ENCODE results near the gene VDR. TPM values are rescaled to one million over a fixed set of nuclear protein-coding genes. Genes with fewer than 3 reads are reported as not detected.
"Not testable (repeated sequence)": the region's sequence is repeated elsewhere in the genome, so short reads cannot be mapped to it uniquely, and the experiment has no call there.

VDR gene
- total RNA-seq, 1 experiment from 2014 or later, result not detected

- not testable (repeated sequence) for H3K9me3 ChIP-seq (ENCODE audit: low read length); H3K9ac ChIP-seq (ENCODE audit: low read length); H3K4me3 ChIP-seq (ENCODE audit: low read length); H3K79me2 ChIP-seq (ENCODE audit: low read length); DNase-seq; H3K27me3 ChIP-seq (ENCODE audit: low read length); H3K4me1 ChIP-seq (ENCODE audit: low read length); H3K9me2 ChIP-seq (replicated peaks; ENCODE audit: insufficient read depth, low read length); H3K27ac ChIP-seq (ENCODE audit: low read length); H4K20me1 ChIP-seq (ENCODE audit: insufficient read depth, low read depth, low read length); H3K36me3 ChIP-seq (ENCODE audit: insufficient read depth, low read length); H2AFZ ChIP-seq (ENCODE audit: low read length); H3K4me2 ChIP-seq (ENCODE audit: low read depth, low read length, poor library complexity, severe bottlenecking)
These were observed 62.3 kb downstream of the VDR start for GRCh38 chr12:47842543-47842942.

DNA sequence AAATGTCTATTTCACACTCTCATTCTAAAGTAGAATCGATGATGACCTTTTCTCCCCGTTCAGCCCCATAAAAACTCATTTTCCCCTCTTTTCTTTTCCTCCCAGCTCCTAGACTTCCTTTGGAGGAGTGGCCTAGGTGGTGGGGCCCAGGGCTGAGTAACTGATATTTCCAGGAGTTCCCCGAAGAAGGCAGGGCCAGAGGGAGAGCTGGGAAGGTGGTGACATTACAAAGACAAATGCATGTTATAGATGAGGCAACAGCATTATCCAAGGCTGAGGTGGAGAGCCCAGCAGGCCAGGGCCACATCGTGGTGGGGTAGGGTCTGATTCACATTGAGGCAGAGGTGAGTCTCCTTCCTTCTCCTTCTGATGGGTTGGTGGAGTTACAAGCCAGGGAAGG, 62.9 kb downstream of the VDR start:
- Histone ChIP-seq H3K9ac (ENCODE audit: low read length) (no peak overlapping the region), H3K4me2 (ENCODE audit: low read depth, low read length, poor library complexity, severe bottlenecking) (no peak overlapping the region), H3K36me3 (ENCODE audit: insufficient read depth, low read length) (no peaks in the 10 kb centered on the region), H3K27me3 (ENCODE audit: low read length) (no peaks in the 10 kb centered on the region), H3K79me2 (ENCODE audit: low read length) (no peaks in the 10 kb centered on the region), H4K20me1 (ENCODE audit: insufficient read depth, low read depth, low read length) (no peaks in the 10 kb centered on the region), H3K9me2 (replicated peaks; ENCODE audit: insufficient read depth, low read length) (no peaks in the 10 kb centered on the region), H2AFZ (ENCODE audit: low read length) (no peak overlapping the region), H3K4me3 (ENCODE audit: low read length) (no peak overlapping the region), H3K27ac (ENCODE audit: low read length) (no peak overlapping the region), H3K9me3 (ENCODE audit: low read length) (no peaks in the 10 kb centered on the region), H3K4me1 (ENCODE audit: low read length) (peaks cover 15% of the 10 kb centered on the region)
- DNase-seq, result no peak

DNA sequence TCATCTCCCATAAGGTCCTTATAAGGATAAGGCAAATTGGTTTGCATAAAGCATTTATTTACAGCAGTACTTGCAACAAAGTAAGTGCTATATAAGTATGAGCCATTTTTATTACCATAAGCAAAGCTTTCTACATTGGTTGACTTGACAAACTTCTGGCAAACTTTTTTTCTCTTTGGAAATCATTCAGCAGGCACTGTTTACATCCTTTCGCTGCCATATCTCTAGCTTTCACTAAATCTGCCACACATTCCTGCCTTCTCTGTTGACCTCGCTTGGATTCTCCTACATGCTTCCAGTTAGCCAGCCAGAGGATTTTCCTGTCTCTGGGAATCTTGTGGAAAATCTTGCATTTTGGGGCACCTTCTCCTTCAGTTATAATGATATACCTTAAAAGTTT, 63.3 kb downstream of the VDR start:
- Histone ChIP-seq H3K36me3 (ENCODE audit: insufficient read depth, low read length) (no peaks in the 10 kb centered on the region), H3K9me3 (ENCODE audit: low read length) (no peaks in the 10 kb centered on the region), H4K20me1 (ENCODE audit: insufficient read depth, low read depth, low read length) (no peaks in the 10 kb centered on the region), H3K9me2 (replicated peaks; ENCODE audit: insufficient read depth, low read length) (no peaks in the 10 kb centered on the region), H3K4me1 (ENCODE audit: low read length) (peaks cover 19% of the 10 kb centered on the region), H3K27ac (ENCODE audit: low read length) (no peak overlapping the region), H3K9ac (ENCODE audit: low read length) (no peak overlapping the region), H3K4me2 (ENCODE audit: low read depth, low read length, poor library complexity, severe bottlenecking) (no peak overlapping the region), H3K4me3 (ENCODE audit: low read length) (no peak overlapping the region), H3K79me2 (ENCODE audit: low read length) (no peaks in the 10 kb centered on the region), H3K27me3 (ENCODE audit: low read length) (no peaks in the 10 kb centered on the region), H2AFZ (ENCODE audit: low read length) (no peak overlapping the region)
- no peak for DNase-seq

- H3K9ac ChIP-seq (ENCODE audit: low read length), result no peak overlapping the region
These were observed 64.2 kb downstream of the VDR start for GRCh38 chr12:47840571-47840970.

GRCh38 chr12:47839214-47839876, 65.4 kb downstream of the VDR start:
- Histone ChIP-seq H3K36me3 (ENCODE audit: insufficient read depth, low read length) (no peaks in the 10 kb centered on the region), H3K27ac (ENCODE audit: low read length) (no peak overlapping the region), H3K79me2 (ENCODE audit: low read length) (no peaks in the 10 kb centered on the region), H3K27me3 (ENCODE audit: low read length) (no peaks in the 10 kb centered on the region), H3K4me3 (ENCODE audit: low read length) (no peak overlapping the region), H2AFZ (ENCODE audit: low read length) (no peak overlapping the region), H3K4me1 (ENCODE audit: low read length) (peaks cover 40% of the 10 kb centered on the region), H3K9me2 (replicated peaks; ENCODE audit: insufficient read depth, low read length) (no peaks in the 10 kb centered on the region), H4K20me1 (ENCODE audit: insufficient read depth, low read depth, low read length) (no peaks in the 10 kb centered on the region), H3K9ac (ENCODE audit: low read length) (no peak overlapping the region), H3K4me2 (ENCODE audit: low read depth, low read length, poor library complexity, severe bottlenecking) (no peak overlapping the region), H3K9me3 (ENCODE audit: low read length) (no peaks in the 10 kb centered on the region)
- no peak for DNase-seq

More at GRCh38 chr12:47840571-47840970, 64.2 kb downstream of the VDR start:
- Histone ChIP-seq H4K20me1 (ENCODE audit: insufficient read depth, low read depth, low read length) (no peaks in the 10 kb centered on the region), H3K27ac (ENCODE audit: low read length) (no peak overlapping the region), H3K9me2 (replicated peaks; ENCODE audit: insufficient read depth, low read length) (no peaks in the 10 kb centered on the region), H2AFZ (ENCODE audit: low read length) (no peak overlapping the region), H3K4me2 (ENCODE audit: low read depth, low read length, poor library complexity, severe bottlenecking) (no peak overlapping the region), H3K4me3 (ENCODE audit: low read length) (no peak overlapping the region), H3K4me1 (ENCODE audit: low read length) (peaks cover 28% of the 10 kb centered on the region), H3K27me3 (ENCODE audit: low read length) (no peaks in the 10 kb centered on the region), H3K79me2 (ENCODE audit: low read length) (no peaks in the 10 kb centered on the region), H3K9me3 (ENCODE audit: low read length) (no peaks in the 10 kb centered on the region), H3K36me3 (ENCODE audit: insufficient read depth, low read length) (no peaks in the 10 kb centered on the region)
- no peak for DNase-seq

DNA sequence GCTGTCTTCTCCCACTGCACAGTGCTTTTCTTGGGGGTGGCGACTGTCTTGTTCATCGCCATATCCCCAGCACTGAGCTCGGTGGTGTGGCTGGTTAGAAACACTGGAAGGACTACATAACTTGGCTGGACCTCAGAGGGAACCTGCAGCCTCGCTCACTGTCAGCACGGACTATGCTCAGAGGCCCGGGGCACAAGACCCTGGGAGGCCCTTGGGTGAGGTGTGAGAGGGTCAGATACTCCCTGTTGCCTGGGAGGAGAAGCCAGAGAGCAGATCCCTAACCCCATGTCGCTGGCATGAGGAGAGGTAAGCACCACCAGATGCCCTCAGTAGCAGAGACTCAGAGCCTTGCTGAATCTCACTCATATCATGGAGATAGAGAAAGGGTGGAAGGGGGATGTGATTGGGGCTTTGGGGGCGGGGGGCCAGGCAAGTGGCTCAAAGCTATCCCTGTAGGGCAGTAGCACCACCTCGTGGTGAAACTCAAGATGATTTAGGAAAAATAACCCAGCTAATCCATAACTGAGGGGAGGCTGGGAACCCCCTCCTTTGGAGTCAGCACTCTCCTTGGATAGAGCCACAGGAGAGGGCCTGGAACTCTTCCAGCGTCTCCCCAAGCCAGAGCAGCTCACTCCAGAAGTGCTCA, 66.4 kb downstream of the VDR start:
- H4K20me1 ChIP-seq (ENCODE audit: insufficient read depth, low read depth, low read length), result no peaks in the 10 kb centered on the region
- peak; percentile 79 for DNase-seq
- no peaks in the 10 kb centered on the region for H3K27me3 ChIP-seq (ENCODE audit: low read length)
- no peak overlapping the region for H3K4me2 ChIP-seq (ENCODE audit: low read depth, low read length, poor library complexity, severe bottlenecking)
- no peak overlapping the region for H2AFZ ChIP-seq (ENCODE audit: low read length)
- H3K79me2 ChIP-seq (ENCODE audit: low read length), result no peaks in the 10 kb centered on the region
- no peaks in the 10 kb centered on the region for H3K36me3 ChIP-seq (ENCODE audit: insufficient read depth, low read length)
- no peak overlapping the region for H3K4me3 ChIP-seq (ENCODE audit: low read length)
- no peaks in the 10 kb centered on the region for H3K9me3 ChIP-seq (ENCODE audit: low read length)
- H3K27ac ChIP-seq (ENCODE audit: low read length), result no peak overlapping the region
- H3K4me1 ChIP-seq (ENCODE audit: low read length), result peaks cover 50% of the 10 kb centered on the region
- no peak overlapping the region for H3K9ac ChIP-seq (ENCODE audit: low read length)
- no peaks in the 10 kb centered on the region for H3K9me2 ChIP-seq (replicated peaks; ENCODE audit: insufficient read depth, low read length)

DNA sequence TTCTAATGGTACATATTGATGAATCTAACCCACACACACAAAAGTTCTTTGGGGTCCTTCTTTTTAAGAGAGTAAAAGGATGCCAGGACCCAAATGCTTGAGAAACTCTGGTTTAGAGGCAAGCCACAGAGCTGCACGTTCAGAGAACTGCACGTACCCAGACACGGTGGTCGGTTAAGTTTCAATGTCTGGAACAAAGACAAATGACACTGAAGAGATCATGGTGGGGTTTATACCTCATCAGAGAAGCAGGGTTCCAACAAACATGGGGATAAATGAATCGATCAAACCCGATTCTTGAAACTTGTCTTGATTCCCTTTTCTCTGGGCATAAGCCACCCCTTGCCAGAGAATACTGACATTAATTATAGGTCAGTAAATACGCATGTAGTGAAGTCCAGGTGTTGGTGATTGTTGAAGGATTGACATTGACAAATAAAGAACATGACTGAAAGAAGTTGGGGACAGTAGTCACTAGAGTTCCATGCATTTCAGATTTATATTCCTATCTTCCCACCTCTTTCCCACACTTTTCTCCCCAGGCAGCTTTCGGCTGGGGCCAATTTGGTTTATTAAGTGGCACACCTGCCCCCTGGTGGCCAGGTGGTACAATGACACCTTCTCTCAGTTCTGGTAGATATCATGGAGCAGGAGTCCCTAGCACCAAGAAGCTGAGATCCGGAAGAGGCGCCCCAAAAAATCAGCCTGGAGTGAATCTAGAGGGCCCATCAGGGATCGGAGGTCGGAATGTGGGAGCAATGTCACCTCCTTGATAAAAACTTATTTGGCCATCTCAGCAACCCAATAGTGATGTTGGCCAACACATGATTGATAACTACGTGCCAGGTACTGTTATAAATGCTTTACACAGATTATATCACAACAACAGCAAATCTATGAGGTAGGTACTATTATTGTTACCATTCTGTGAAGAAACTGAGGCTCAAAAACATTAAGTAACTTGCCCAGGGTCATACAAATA, 67.3 kb downstream of the VDR start:
- peak overlapping the region; percentile 42 for H3K4me3 ChIP-seq (ENCODE audit: low read length)
- H3K36me3 ChIP-seq (ENCODE audit: insufficient read depth, low read length), result no peaks in the 10 kb centered on the region
- peak overlapping the region; percentile 59 for H3K9ac ChIP-seq (ENCODE audit: low read length)
- peak overlapping the region; percentile 98 for H3K4me2 ChIP-seq (ENCODE audit: low read depth, low read length, poor library complexity, severe bottlenecking)
- no peaks in the 10 kb centered on the region for H4K20me1 ChIP-seq (ENCODE audit: insufficient read depth, low read depth, low read length)
- peak overlapping the region; percentile 1; the same call in 1 of the 2 replicates for H2AFZ ChIP-seq (ENCODE audit: low read length)
- no peaks in the 10 kb centered on the region for H3K9me3 ChIP-seq (ENCODE audit: low read length)
- H3K4me1 ChIP-seq (ENCODE audit: low read length), result peaks cover 59% of the 10 kb centered on the region
- no peaks in the 10 kb centered on the region for H3K9me2 ChIP-seq (replicated peaks; ENCODE audit: insufficient read depth, low read length)
- peak; percentile 86 for DNase-seq
- peak overlapping the region; percentile 99 for H3K27ac ChIP-seq (ENCODE audit: low read length)
- H3K27me3 ChIP-seq (ENCODE audit: low read length), result no peaks in the 10 kb centered on the region
- H3K79me2 ChIP-seq (ENCODE audit: low read length), result no peaks in the 10 kb centered on the region

DNA sequence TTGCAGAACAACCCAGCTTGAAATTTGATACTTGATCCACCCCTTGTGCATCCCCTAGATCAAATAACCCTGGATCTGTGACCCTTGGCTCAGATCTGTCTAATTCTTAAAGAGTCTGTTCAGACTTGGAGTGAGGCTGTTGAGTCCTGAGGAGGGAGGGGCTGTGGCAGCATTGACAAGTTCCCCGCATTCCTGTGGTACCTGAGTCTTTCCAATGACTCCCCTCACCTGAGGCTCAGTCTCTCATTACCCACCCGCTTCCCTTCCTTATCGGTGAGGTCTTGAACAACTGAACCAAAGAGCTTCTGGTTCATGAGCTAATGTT, 69.0 kb downstream of the VDR start:
- Histone ChIP-seq H3K27ac (ENCODE audit: low read length) (peak overlapping the region; percentile 99), H3K4me2 (ENCODE audit: low read depth, low read length, poor library complexity, severe bottlenecking) (peak overlapping the region; percentile 98), H3K79me2 (ENCODE audit: low read length) (no peaks in the 10 kb centered on the region), H3K27me3 (ENCODE audit: low read length) (no peaks in the 10 kb centered on the region), H3K4me1 (ENCODE audit: low read length) (peaks cover 72% of the 10 kb centered on the region), H3K9me3 (ENCODE audit: low read length) (no peaks in the 10 kb centered on the region), H4K20me1 (ENCODE audit: insufficient read depth, low read depth, low read length) (no peaks in the 10 kb centered on the region), H3K4me3 (ENCODE audit: low read length) (peak overlapping the region; percentile 25; the same call in 1 of the 2 replicates), H3K36me3 (ENCODE audit: insufficient read depth, low read length) (no peaks in the 10 kb centered on the region), H3K9ac (ENCODE audit: low read length) (peak overlapping the region; percentile 92), H3K9me2 (replicated peaks; ENCODE audit: insufficient read depth, low read length) (no peaks in the 10 kb centered on the region), H2AFZ (ENCODE audit: low read length) (no peak overlapping the region)
- peak; percentile 68 for DNase-seq

All from Karpas-422 (cell line).